Neutrophil (primary cell): Measurements from ENCODE around the gene RNF157.

Source experiments
- H3K27ac ChIP-seq: fragments of 200-600 bp; sonication (generic); 2 replicates; pipeline ENCODE4 v1.5.1; 2016; ENCODE audit warnings: mild to moderate bottlenecking, moderate library complexity
- H3K27me3 ChIP-seq: fragments of 200-600 bp; sonication (generic); 2 replicates; pipeline ENCODE4 v1.6.0; 2016; ENCODE audit warnings: mild to moderate bottlenecking
- H3K36me3 ChIP-seq: fragments of 200-600 bp; sonication (generic); 2 replicates; pipeline ENCODE4 v1.5.1; 2017
- H3K4me1 ChIP-seq, 2 experiments: fragments of 200-600 bp in 1 of 2; sonication (generic) in 1 of 2; 1 replicate in 1 of 2; 2 replicates in 1 of 2; pipeline versions ENCODE4 v1.5.1 to v1.6.1; 2013 to 2016; ENCODE audit warnings: low read depth in 1 of 2, low read length in 1 of 2, mild to moderate bottlenecking in 1 of 2, moderate library complexity in 1 of 2; ENCODE audit not compliant: control insufficient read depth in 1 of 2, insufficient read depth in 1 of 2
- H3K4me3 ChIP-seq, 2 experiments: fragments of 200-600 bp in 1 of 2; sonication (generic) in 1 of 2; 1 replicate in 1 of 2; 2 replicates in 1 of 2; pipeline ENCODE4 v1.5.1; 2013 to 2016; ENCODE audit warnings: low read depth in 1 of 2, low read length in 1 of 2, mild to moderate bottlenecking in 1 of 2, moderate library complexity in 1 of 2
- H3K9me3 ChIP-seq: fragments of 200-600 bp; sonication (generic); 2 replicates; pipeline ENCODE4 v1.5.1; 2016
- CTCF ChIP-seq: fragments of 200-600 bp; sonication (generic); IDR thresholded peaks from 2 replicates; pipeline ENCODE4 v1.5.1; 2016; ENCODE audit warnings: antibody characterized with exemption

Gene RNF157

GRCh38 chr17:76199469-76199868 lies 40.8 kb downstream of the RNF157 start:
- Histone ChIP-seq H3K27me3 (peaks cover 6% of the 10 kb centered on the region), H3K4me1 (peaks cover 0 to 10% of the 10 kb centered on the region in 2 experiments), H3K9me3 (no peaks in the 10 kb centered on the region), H3K4me3 (no peak overlapping the region), H3K36me3 (no peaks in the 10 kb centered on the region), H3K27ac (no peak overlapping the region)
- no peak for TF ChIP-seq CTCF

- H3K9me3 ChIP-seq, result no peaks in the 10 kb centered on the region
- H3K36me3 ChIP-seq, result no peaks in the 10 kb centered on the region
- H3K4me3 ChIP-seq, result no peak overlapping the region
- H3K27ac ChIP-seq, result no peak overlapping the region
- H3K27me3 ChIP-seq, result no peaks in the 10 kb centered on the region
- H3K4me1 ChIP-seq, result peaks cover 0 to 6% of the 10 kb centered on the region in 2 experiments
- TF ChIP-seq CTCF, result no peak
Observed at GRCh38 chr17:76198702-76199101, 41.6 kb downstream of the RNF157 start.

GRCh38 chr17:76197911-76198310 lies 42.4 kb downstream of the RNF157 start:
- H3K4me1 ChIP-seq, result no peaks in the 10 kb centered on the region
- no peaks in the 10 kb centered on the region for H3K9me3 ChIP-seq
- TF ChIP-seq CTCF, result no peak
- no peak overlapping the region for H3K27ac ChIP-seq
- H3K36me3 ChIP-seq, result no peaks in the 10 kb centered on the region
- no peak overlapping the region for H3K4me3 ChIP-seq
- H3K27me3 ChIP-seq, result no peaks in the 10 kb centered on the region

GRCh38 chr17:76196675-76197074 lies 43.6 kb downstream of the RNF157 start:
- TF ChIP-seq CTCF, result no peak
- no peaks in the 10 kb centered on the region for H3K27me3 ChIP-seq
- H3K9me3 ChIP-seq, result no peaks in the 10 kb centered on the region
- H3K4me3 ChIP-seq, result no peak overlapping the region
- no peak overlapping the region for H3K27ac ChIP-seq
- no peaks in the 10 kb centered on the region for H3K4me1 ChIP-seq
- no peaks in the 10 kb centered on the region for H3K36me3 ChIP-seq

- Histone ChIP-seq H3K9me3 (no peaks in the 10 kb centered on the region), H3K4me3 (no peak overlapping the region), H3K27ac (no peak overlapping the region), H3K27me3 (no peaks in the 10 kb centered on the region), H3K4me1 (no peaks in the 10 kb centered on the region), H3K36me3 (no peaks in the 10 kb centered on the region)
- no peak for TF ChIP-seq CTCF
Observed at GRCh38 chr17:76195281-76196096, 44.8 kb downstream of the RNF157 start.
